GM23248 (cell line): Measurements from ENCODE around the gene MAP3K20.

Experiments
- EZH2 ChIP-seq: fragments of 200-600 bp; sonication (generic); IDR thresholded peaks from 2 replicates; pipeline ENCODE4 v1.6.1; 2018; ENCODE audit warnings: antibody characterized with exemption, mild to moderate bottlenecking; ENCODE audit not compliant: insufficient read depth, poor library complexity, severe bottlenecking
- EZH2phosphoT487 ChIP-seq: fragments of 200-600 bp; sonication (generic); IDR thresholded peaks from 2 replicates; pipeline ENCODE4 v1.6.1; 2018; ENCODE audit warnings: antibody characterized with exemption, moderate library complexity, mild to moderate bottlenecking, low read depth; ENCODE audit not compliant: insufficient read depth

GRCh38 chr2:173288561-173288960 is 212.9 kb downstream of the MAP3K20 start:
- TF ChIP-seq EZH2: no peak
- TF ChIP-seq EZH2phosphoT487: no peak
